BJ (cell line): Measurements from ENCODE around the gene NIPSNAP3A. TPM values are rescaled to one million over a fixed set of nuclear protein-coding genes. Genes with fewer than 3 reads are reported as not detected.
A peak's percentile ranks its signal among the peaks of the same experiment; 100 is the strongest.
"Not testable (repeated sequence)": the region's sequence is repeated elsewhere in the genome, so short reads cannot be mapped to it uniquely, and the experiment has no call there.

ENCODE experiments used
- CTCF ChIA-PET: fragments of 350-600 bp; formaldehyde crosslinking; extraction: SDS; loops from one replicate; lab custom pipeline; 2021; ENCODE audit warnings: antibody characterized with exemption, inconsistent platforms; lab: Yijun Ruan, JAX
- POLR2A ChIA-PET: fragments of 300-600 bp; sonication (Branson Sonifier 250); formaldehyde crosslinking; extraction: SDS; loops from one replicate; lab custom pipeline; 2021; ENCODE audit warnings: antibody characterized with exemption; lab: Charles Lee
- DNase-seq: peaks from one replicate; pipeline ENCODE4 v3.0.0-alpha.2; 2011; ENCODE audit warnings: low read depth
- H3K27me3 ChIP-seq: 2 replicates; pipeline ENCODE4 v1.6.0; 2011; ENCODE audit warnings: low read length; ENCODE audit not compliant: control insufficient read depth, insufficient read depth
- H3K36me3 ChIP-seq: 2 replicates; pipeline ENCODE4 v1.5.1; 2011; ENCODE audit warnings: low read length; ENCODE audit not compliant: control insufficient read depth, insufficient read depth
- H3K4me3 ChIP-seq: 2 replicates; pipeline ENCODE4 v1.5.1; 2011; ENCODE audit warnings: low read depth, mild to moderate bottlenecking, control low read depth, low read length
- polyA minus RNA-seq: library from RNA; depleted of rRNA, polyadenylated mRNA; stranded (reverse); fragments of >200 nt; gene quantifications from 2 replicates; pipeline ENCODE4 v1.2.3, GENCODE V29; 2011; rRNA and poly(A)+ RNA removed
- polyA plus RNA-seq: library from polyadenylated mRNA; depleted of rRNA; stranded (reverse); fragments of >200 nt; gene quantifications from 2 replicates; pipeline ENCODE4 v1.2.3, GENCODE V29; 2011; rRNA removed
- TF ChIP-seq, protein P1 (sequence below): IDR thresholded peaks from 2 replicates; pipeline ENCODE4 v1.5.1; 2011; ENCODE audit warnings: low read depth, mild to moderate bottlenecking, control low read depth, inconsistent platforms, low read length, moderate library complexity; ENCODE audit not compliant: insufficient read depth

NIPSNAP3A gene
- 40.6 and 62.8 TPM in 2 replicates for polyA plus RNA-seq
- 6.7 and 8.5 TPM in 2 replicates for polyA minus RNA-seq

DNA sequence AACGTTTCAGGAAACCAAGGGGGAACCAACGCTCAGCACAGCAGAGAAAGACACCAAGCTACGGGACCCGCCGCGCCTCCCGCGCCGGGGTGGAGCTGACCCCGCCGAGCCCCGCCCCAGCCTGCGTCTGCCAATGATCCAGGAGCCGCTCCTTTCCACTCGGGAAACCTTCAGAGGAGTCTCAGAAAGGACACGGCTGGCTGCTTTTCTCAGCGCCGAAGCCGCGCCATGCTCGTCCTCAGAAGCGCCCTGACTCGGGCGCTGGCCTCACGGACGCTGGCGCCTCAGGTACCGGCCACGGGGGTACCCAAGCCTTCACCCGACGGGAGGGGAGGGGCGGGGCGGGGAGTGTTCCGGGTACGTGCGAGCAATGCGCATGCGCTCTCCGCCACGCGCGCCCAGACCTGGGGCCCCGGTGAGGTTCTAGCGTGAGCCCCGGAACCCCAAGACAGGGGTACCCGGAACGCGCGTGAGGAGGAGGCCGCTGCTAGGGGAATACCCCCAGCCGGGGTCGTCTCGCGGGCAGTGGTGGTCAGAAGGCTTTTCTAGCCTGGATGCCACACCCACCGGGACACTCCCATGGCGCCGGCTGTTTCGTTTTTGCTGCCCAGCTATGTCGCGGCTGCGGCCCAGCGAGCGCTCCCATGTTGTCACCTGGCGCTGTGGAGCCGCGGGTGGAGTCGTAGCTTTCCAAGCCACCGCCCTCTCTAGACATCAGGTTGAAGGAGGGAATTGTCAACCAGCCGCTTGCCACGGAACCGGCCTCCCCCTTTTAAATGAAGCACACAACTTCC is at the start of gene NIPSNAP3A:
NIPSNAP3A (plus strand) TSS at position 119 of the 794 bp plus-strand sequence; CDS start at position 229, 110 bp downstream.
- TF ChIP-seq, protein P1, sequence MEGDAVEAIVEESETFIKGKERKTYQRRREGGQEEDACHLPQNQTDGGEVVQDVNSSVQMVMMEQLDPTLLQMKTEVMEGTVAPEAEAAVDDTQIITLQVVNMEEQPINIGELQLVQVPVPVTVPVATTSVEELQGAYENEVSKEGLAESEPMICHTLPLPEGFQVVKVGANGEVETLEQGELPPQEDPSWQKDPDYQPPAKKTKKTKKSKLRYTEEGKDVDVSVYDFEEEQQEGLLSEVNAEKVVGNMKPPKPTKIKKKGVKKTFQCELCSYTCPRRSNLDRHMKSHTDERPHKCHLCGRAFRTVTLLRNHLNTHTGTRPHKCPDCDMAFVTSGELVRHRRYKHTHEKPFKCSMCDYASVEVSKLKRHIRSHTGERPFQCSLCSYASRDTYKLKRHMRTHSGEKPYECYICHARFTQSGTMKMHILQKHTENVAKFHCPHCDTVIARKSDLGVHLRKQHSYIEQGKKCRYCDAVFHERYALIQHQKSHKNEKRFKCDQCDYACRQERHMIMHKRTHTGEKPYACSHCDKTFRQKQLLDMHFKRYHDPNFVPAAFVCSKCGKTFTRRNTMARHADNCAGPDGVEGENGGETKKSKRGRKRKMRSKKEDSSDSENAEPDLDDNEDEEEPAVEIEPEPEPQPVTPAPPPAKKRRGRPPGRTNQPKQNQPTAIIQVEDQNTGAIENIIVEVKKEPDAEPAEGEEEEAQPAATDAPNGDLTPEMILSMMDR: no peak
- POLR2A ChIA-PET: interaction anchor here (0.5 to 0.7 kb wide), 2 partner anchors 254 to 449 kb away, joined by 3 to 21 read pairs; no protein-coding TSS in a partner anchor
- no peak for DNase-seq
- Histone ChIP-seq H3K27me3 (no peaks in the 10 kb centered on the region), H3K36me3 (no peaks in the 10 kb centered on the region), H3K4me3 (peak within 1 kb of the TSS; percentile 92)
- CTCF ChIA-PET: interaction anchor here (0.7 to 1.0 kb wide), 2 partner anchors 668 to 720 kb away, joined by 3 read pairs; no protein-coding TSS in a partner anchor

DNA sequence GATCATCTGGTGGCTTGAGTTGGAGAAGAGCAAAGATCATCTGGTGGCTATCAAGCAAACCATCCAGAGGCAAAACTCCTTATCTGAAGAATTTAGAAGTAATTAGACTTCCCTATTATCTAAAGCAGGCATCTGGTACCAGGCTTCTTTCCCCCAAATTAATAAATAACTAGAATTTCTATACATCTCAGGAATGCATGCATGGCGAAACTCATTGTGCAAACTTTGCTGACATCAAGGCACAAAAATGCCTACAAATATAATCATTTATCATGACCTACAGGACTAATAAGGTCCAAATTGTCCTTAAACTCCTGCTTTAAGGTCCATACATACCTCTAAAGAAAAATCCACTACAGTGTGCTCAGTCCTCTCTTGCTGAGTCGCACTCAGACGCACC is 47.2 kb upstream of the NIPSNAP3A start:
- ChIA-PET POLR2A (no interaction called here), CTCF (no interaction called here)
- H3K4me3 ChIP-seq: no peak overlapping the region
- TF ChIP-seq, protein P1: no peak
- DNase-seq: no peak
- H3K27me3 ChIP-seq: no peaks in the 10 kb centered on the region
- H3K36me3 ChIP-seq: no peaks in the 10 kb centered on the region

DNA sequence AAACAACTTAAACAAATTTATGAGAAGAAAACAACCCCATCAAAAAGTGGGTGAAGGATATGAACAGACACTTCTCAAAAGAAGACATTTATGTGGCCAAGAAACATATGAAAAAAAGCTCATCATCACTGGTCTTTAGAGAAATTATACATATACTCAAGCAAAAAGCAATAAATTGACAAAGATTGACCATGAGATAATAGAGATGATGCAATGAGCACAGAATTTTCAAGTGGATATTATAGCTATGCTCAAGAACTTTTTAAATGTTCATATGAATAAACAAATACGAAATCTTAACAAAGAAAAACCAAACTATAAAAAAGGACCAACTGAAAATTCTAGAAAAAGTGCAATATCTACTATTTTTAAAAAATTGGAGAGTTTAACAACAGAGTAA is 38.7 kb upstream of the NIPSNAP3A start:
- POLR2A ChIA-PET, DNase-seq, CTCF ChIA-PET, H3K4me3 ChIP-seq, H3K27me3 ChIP-seq, H3K36me3 ChIP-seq: not testable (repeated sequence)

DNA sequence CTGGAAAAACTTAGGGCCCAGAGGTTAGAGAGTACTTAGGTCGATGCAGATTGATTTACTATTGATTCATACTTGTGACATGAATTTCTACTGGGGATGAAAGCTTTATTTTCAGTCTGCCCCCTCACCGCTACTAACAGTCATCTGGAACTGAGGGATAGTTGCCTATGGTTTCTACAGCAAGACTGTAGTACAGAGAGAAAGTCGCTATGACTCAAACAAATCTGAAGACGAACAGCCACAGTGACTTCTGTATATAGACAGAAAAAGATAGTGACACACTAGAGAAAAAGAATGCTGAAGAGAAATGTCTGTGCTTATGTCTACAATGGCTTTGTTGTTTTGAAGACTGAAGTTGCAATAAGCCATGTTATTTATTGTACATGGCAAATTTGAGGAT is 35.9 kb upstream of the NIPSNAP3A start:
- Histone ChIP-seq H3K4me3 (no peak overlapping the region), H3K36me3 (no peaks in the 10 kb centered on the region), H3K27me3 (no peaks in the 10 kb centered on the region; the same call in 1 of the 2 replicates)
- CTCF ChIA-PET: no interaction called here
- no peak for DNase-seq
- TF ChIP-seq, protein P1: no peak
- POLR2A ChIA-PET: no interaction called here

DNA sequence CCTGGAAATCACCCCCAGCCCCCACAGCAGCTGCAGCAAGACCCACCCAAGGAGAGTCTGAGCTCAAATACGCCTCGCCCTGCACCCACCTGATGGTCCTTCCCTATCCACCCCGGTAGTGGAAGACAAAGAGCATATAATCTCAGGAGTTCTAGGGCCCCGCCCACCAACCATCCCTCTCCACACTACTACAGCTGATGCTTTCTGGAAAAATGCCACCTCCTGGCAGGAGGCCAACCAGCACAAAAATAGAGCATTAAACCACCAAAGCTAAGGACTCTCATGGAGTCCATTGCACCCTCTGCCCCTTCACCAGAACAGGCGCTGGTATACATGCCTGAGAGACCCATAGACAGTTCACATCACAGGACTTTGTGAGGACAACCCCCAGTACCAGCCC is 22.5 kb upstream of the NIPSNAP3A start:
- ChIA-PET POLR2A (no interaction called here), CTCF (no interaction called here)
- H3K36me3 ChIP-seq: no peaks in the 10 kb centered on the region
- no peak for DNase-seq
- H3K4me3 ChIP-seq: no peak overlapping the region
- TF ChIP-seq, protein P1: no peak
- H3K27me3 ChIP-seq: no peaks in the 10 kb centered on the region

DNA sequence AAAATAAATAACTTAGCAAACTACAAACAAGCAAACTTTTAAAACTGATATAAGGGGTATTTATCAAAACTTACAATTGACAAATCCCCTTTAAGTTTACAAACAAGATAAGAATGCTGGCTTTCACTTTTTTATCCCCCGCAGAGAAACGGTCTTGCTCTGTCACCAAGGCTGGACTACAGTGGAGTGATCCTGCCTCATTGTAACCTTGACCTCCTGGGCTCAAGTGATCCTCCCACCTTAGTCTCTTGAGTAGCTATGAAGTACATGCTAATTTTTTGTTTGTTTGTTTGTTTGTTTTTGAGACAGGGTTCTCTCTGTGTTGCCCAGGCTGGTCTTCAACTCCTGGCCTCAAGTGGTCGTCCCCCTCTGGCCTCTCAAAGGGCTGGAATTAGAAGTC is 9.0 kb upstream of the NIPSNAP3A start:
- TF ChIP-seq, protein P1: no peak
- ChIA-PET POLR2A (no interaction called here), CTCF (no interaction called here)
- DNase-seq: no peak
- no peaks in the 10 kb centered on the region for H3K27me3 ChIP-seq
- no peak overlapping the region for H3K4me3 ChIP-seq
- H3K36me3 ChIP-seq: no peaks in the 10 kb centered on the region
